Posterior cingulate gyrus (tissue), 11 donors: ENCODE measurements around the gene HSDL1.

Source experiments
- DNase-seq, 10 donors: peaks; one replicate each; pipeline versions ENCODE4 v3.0.0 to v3.0.0-alpha.2; 2020 to 2021; ENCODE audit warnings: mixed read lengths in 3 of 10
- intact Hi-C: fragments of 100-400 bp; cut with DNase I; formaldehyde crosslinking; loops from one replicate; pipeline ENCODE4 v1.15.1; 2023

HSDL1 gene

DNA sequence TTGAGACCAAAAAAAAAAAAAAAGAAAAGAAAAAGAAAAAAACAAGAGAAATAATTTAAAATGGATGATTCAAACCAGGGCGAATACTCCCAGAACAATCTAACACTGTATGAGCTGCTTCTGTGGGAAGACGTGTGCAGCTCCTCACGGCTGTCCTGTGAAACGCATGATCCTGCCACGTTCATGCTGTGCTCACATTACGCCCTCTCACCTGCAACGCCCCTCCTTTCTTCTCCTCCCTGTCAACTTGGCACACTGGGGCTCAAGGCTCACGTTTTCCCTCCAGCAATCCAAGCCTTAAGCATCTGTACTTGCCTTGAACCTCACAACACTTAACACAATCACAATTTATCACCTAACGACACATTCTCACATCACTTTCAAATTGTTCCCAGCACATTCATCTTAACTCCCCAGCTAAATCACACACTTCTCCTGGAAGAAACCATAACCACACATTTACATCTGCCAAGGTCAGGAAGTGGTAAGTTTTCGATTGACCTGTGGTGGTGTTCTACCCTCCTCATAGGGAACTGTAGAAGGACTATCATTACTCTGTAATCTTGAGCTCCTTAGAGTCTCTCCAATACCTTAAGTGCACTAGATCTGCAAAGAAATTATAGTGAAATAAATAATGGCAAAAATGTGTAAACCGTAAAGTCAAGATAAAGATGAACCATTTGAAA lies 57.4 kb downstream of the HSDL1 start:
- intact Hi-C loops, result loop anchor here (10.0 kb wide), 2 partner anchors 97 to 397 kb away; partner anchors contain the start of gene TAF1C
- peak in 4 of 10 donors; percentile 58 to 90 (median 77) for DNase-seq

DNA sequence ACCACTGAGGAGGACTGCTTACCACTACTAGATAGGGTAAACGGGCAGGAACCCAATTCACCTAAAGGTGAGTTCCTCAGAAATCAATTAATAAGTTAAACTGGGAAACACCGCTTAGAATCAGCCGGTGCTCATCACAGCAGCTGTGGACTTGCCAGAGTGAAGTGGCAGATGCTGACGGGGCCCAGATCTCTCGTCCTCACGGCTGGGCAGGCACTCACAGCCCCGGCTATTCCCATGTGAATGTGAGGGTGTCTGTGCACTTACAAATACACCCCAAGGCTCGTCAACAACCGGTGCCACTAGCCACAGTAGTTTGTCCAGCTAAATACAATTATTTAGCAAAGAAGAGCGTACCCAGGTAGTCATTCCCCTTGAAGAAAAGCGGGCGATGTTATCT lies 58.0 kb downstream of the HSDL1 start:
- DNase-seq, result peak in 1 of 10 donors; percentile 73
- intact Hi-C loops, result loop anchor here (10.0 kb wide), 2 partner anchors 98 to 398 kb away; partner anchors contain the start of gene TAF1C

DNA sequence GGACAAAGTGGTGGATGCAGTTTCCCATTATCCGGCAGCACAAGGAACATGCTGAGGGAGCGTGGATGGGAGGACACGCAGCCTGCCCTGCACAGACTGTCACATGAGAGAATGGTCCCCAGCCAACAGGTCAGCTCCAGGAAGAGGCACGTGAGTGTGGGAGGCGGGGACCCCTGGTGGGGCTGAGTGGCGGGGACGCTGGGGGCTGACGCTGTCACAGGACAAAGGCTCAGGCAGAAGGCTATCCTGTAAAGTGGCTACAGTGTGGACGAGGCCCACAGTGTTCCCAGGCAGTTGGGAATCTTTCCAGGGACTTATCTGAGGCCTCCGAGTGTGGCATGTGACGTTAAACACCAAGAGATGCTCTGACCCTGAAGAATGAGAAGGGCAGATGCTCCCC lies 58.6 kb downstream of the HSDL1 start:
- intact Hi-C loops, result loop anchor here (10.0 kb wide), 2 partner anchors 98 to 398 kb away; partner anchors contain the start of gene TAF1C
- peak in 1 of 10 donors; percentile 74 for DNase-seq

GRCh38 chr16:84085773-84086172 lies 59.2 kb downstream of the HSDL1 start:
- DNase-seq, result no peak
- intact Hi-C loops, result loop anchor here (10.0 kb wide), 2 partner anchors 99 to 399 kb away; partner anchors contain the start of gene TAF1C

DNA sequence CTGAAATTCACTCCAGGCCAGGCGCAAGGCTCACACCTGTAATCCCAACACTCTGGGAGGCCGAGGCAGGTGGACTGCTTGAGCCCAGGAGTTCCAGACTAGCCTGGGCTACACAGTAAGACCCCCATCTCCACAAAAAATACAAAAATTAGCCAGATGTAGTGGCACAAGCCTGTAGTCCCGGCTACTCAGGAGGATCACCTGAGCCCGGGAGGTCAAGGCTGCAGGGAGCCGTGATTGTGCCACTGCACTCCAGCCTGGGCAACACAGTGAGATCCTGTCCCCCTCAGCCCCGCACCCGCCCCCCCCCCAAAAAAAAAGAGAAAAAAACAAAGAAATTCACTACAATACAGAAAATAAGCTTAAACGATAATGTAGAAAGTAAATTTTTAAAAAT lies 59.7 kb downstream of the HSDL1 start:
- intact Hi-C loops, result loop anchor here (10.0 kb wide), 2 partner anchors 100 to 400 kb away; partner anchors contain the start of gene TAF1C
- peak in 1 of 10 donors; percentile 19 for DNase-seq

GRCh38 chr16:84084570-84085270 lies 60.3 kb downstream of the HSDL1 start:
- intact Hi-C loops, result loop anchor here (10.0 kb wide), 2 partner anchors 100 to 400 kb away; partner anchors contain the start of gene TAF1C
- peak in 5 of 10 donors; percentile 38 to 91 (median 49) for DNase-seq

DNA sequence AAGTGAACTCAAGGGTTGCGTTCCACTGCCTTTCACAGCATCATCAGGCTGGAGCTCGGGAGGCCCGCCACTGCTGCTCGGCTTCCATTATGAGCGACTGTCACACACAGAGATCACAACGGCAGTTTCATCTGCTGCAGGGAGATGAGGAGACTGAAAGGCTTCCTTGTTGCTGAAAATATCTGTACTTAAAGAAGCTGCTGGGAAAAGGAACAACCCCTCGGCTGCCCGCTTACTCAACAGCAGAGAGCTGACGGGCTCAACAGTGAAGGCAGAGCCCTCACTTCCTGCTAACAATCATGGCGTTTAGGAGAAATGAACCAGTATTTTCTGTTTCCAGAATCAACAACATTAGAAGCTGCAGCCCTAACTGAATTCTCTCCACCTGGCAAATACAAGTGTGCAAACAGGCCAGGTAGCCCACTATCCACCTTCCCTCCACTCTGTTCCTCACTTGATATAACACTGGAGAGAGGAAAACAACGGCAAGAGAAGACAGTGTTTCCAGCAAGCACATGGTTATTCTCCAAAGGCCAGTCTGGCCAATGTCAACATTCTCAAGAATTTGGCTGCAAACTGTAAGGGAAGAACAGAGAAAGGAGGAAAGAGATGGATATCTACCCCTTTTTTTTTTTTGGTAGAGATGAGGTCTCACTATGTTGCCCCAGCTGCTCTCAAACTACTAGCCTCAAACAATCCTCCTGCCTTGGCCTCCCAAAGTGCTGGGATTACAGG lies 62.0 kb downstream of the HSDL1 start:
- intact Hi-C loops, result loop anchor here (10.0 kb wide), 2 partner anchors 102 to 402 kb away; partner anchors contain the start of gene TAF1C

DNA sequence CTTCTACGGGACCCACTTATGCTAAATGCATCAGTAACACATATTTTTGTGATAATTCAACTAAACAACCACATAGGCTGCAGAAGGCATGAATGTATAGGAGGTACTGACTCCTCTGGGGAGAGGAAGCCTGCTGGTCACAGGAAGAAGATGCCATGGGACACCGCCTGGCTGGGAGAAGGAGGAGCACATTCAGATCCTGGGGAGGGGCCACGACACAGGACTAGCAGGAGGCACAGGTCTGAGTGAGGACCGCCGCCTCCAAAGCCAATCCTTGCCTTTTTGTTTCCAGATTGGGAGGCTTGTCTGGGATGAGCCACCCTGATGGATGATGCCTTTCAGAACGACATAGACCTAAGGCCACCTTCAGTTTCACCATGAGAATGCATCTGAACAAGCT lies 62.9 kb downstream of the HSDL1 start:
- intact Hi-C loops, result loop anchor here (10.0 kb wide), 2 partner anchors 103 to 403 kb away; partner anchors contain the start of gene TAF1C
- peak in 1 of 10 donors; percentile 60 for DNase-seq

More for the DNA sequence above, 62.0 kb downstream of the HSDL1 start:
- peak in 1 of 10 donors; percentile 52 for DNase-seq

GRCh38 chr16:84081446-84081989 lies 63.5 kb downstream of the HSDL1 start:
- peak in 1 of 10 donors; percentile 39 for DNase-seq
- intact Hi-C loops, result loop anchor here (10.0 kb wide), 2 partner anchors 103 to 403 kb away; partner anchors contain the start of gene TAF1C

- intact Hi-C loops, result loop anchor here (10.0 kb wide), 2 partner anchors 104 to 404 kb away; partner anchors contain the start of gene TAF1C
Observed at GRCh38 chr16:84080813-84081212, 64.2 kb downstream of the HSDL1 start.

DNA sequence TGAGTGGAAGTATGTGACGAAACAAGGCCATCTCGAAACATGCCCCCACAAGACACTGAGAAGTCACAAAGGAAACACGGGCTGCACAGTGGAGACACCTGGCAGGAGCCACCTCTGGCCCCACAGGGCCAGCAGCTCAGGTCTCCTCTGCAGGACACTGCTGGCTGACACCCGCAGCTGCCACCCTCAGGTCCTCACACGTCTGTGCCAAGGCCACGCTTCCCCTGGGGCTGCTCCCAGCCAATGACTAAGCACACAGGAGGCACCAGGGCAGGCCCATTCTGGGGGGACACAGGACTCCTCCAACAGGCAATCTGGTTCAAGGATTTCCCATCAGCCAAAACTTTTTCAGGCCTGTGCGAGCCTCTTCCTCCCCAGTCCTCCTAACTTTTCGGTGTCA lies 64.6 kb downstream of the HSDL1 start:
- intact Hi-C loops, result loop anchor here (10.0 kb wide), 2 partner anchors 104 to 404 kb away; partner anchors contain the start of gene TAF1C
- peak in 1 of 10 donors; percentile 67 for DNase-seq

More at GRCh38 chr16:84080813-84081212, 64.2 kb downstream of the HSDL1 start:
- DNase-seq, result no peak

DNA sequence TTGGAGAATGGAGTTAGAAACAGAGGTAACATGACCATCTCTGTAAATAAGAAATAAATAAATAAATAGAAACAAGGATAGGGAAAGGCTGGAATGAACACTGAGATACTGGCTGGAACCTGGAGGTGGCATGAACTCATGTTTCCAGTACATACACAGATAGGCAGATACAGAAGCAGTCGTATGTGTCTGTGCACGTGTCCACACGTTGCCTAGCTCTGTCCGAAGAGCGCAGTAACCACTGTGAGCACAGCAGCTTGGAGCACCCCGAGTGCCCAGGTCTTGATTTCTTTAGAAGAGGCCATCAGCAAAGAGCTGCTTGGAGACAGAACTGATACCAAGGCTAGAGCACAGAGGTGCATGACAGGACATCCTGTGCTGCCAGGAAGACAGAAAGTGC lies 65.3 kb downstream of the HSDL1 start:
- intact Hi-C loops, result loop anchor here (10.0 kb wide), 2 partner anchors 105 to 405 kb away; partner anchors contain the start of gene TAF1C
- peak in 1 of 10 donors; percentile 27 for DNase-seq

DNA sequence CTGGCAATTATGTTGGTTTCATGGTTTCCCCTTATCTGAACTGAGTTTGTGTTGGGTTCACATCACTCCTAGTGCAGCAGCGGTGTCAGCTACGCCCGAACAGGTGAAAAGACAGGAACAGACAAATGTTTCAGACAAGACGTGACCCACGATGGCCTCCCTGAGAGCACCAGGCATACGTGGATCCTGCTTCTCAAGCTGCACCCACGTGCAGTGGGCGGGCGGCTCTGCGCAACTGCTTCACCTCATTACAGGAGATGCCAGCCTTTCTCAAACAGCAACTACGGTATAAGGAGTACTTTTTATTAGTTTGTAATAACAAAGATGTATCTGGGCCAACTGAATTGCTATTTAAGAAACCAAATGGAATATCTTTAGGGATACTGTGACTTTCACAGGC lies 69.6 kb downstream of the HSDL1 start:
- intact Hi-C loops, result no loop called here

DNA sequence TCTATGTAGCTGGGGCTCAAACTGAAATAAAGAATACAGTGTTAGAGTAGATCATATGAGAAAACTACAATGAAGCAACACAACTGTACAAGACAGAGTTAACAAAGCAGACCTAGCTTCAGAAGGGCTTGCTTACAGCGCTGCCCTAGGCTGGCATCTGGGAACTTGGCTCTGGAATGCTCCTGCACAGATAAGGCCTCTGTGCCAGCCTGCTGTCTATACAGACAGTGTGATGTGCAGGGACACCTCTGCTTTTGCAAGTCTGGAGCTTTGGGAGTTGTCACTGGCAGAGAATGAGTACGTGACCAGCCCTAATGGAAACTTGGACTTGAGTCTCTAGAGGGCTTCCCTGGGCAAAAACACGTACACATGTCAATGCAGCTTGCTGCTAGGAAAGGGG lies 70.3 kb downstream of the HSDL1 start:
- DNase-seq, result peak in 1 of 10 donors; percentile 43
- intact Hi-C loops, result no loop called here

More for the DNA sequence above, 69.6 kb downstream of the HSDL1 start:
- no peak for DNase-seq
